Liver (tissue), 9 donors: ENCODE results near the gene RPS27A. TPM values are rescaled to one million over a fixed set of nuclear protein-coding genes. Genes with fewer than 3 reads are reported as not detected.

ENCODE experiments used
- DNase-seq: peaks from one replicate; pipeline ENCODE4 v3.0.0-alpha.2; 2017; ENCODE audit warnings: low spot score
- H3K27ac ChIP-seq, 2 donors: one replicate each; pipeline ENCODE4 v1.7.0; 2013; ENCODE audit warnings: inconsistent platforms in 2 of 2, low read length in 2 of 2, control low read depth in 1 of 2, low read depth in 1 of 2, mild to moderate bottlenecking in 1 of 2
- H3K27me3 ChIP-seq, 4 donors: one replicate each; pipeline versions ENCODE4 v1.6.1 to v1.7.0; 2013; ENCODE audit warnings: low read length in 3 of 4, inconsistent platforms in 1 of 4, mild to moderate bottlenecking in 1 of 4, moderate library complexity in 1 of 4; ENCODE audit not compliant: control insufficient read depth in 4 of 4, insufficient read depth in 4 of 4
- H3K36me3 ChIP-seq, 4 donors: one replicate each; pipeline versions ENCODE4 v1.6.1 to v1.7.0; 2013; ENCODE audit warnings: low read length in 3 of 4, mild to moderate bottlenecking in 3 of 4, low read depth in 1 of 4, moderate library complexity in 1 of 4; ENCODE audit not compliant: control insufficient read depth in 4 of 4, insufficient read depth in 3 of 4
- H3K4me1 ChIP-seq, 4 donors: one replicate each; pipeline versions ENCODE4 v1.6.1 to v1.7.0; 2013; ENCODE audit warnings: low read length in 3 of 4, mild to moderate bottlenecking in 3 of 4, moderate library complexity in 1 of 4; ENCODE audit not compliant: control insufficient read depth in 4 of 4, insufficient read depth in 4 of 4
- H3K4me3 ChIP-seq, 3 donors: one replicate each; pipeline versions ENCODE4 v1.6.1 to v1.7.0; 2013; ENCODE audit warnings: low read length in 3 of 3, control low read depth in 1 of 3, low read depth in 1 of 3, mild to moderate bottlenecking in 1 of 3
- H3K9ac ChIP-seq, 2 donors: one replicate each; pipeline ENCODE4 v1.7.0; 2013; ENCODE audit warnings: low read length in 2 of 2, mild to moderate bottlenecking in 2 of 2, moderate library complexity in 2 of 2, control low read depth in 1 of 2, low read depth in 1 of 2
- H3K9me3 ChIP-seq, 4 donors: one replicate each; pipeline versions ENCODE4 v1.6.1 to v1.7.0; 2013; ENCODE audit warnings: low read length in 3 of 4; ENCODE audit not compliant: control insufficient read depth in 4 of 4
- EGR1 ChIP-seq, 2 donors: IDR thresholded peaks; 2 replicates each; pipeline ENCODE4 v1.6.1; 2016 to 2018; ENCODE audit warnings: antibody characterized with exemption in 2 of 2, low read depth in 2 of 2
- FOXA1 ChIP-seq: IDR thresholded peaks from 2 replicates; pipeline ENCODE4 v1.6.1; 2016; ENCODE audit warnings: antibody characterized with exemption
- FOXA2 ChIP-seq: IDR thresholded peaks from 2 replicates; pipeline ENCODE4 v1.6.1; 2016; ENCODE audit warnings: antibody characterized with exemption
- JUND ChIP-seq, 2 donors: IDR thresholded peaks; 2 replicates each; pipeline ENCODE4 v1.6.1; 2016; ENCODE audit warnings: antibody characterized with exemption in 2 of 2
- NR2F2 ChIP-seq: IDR thresholded peaks from 2 replicates; pipeline ENCODE4 v1.6.1; 2016; ENCODE audit warnings: antibody characterized with exemption
- REST ChIP-seq: IDR thresholded peaks from 2 replicates; pipeline ENCODE4 v1.6.1; 2016; ENCODE audit warnings: antibody characterized with exemption, mild to moderate bottlenecking
- RXRA ChIP-seq, 2 donors: IDR thresholded peaks; 2 replicates each; pipeline ENCODE4 v1.6.1; 2017 to 2018; ENCODE audit warnings: antibody characterized with exemption in 2 of 2, mild to moderate bottlenecking in 1 of 2
- TAF1 ChIP-seq: conservative IDR thresholded peaks from 2 replicates; pipeline ENCODE4 v1.6.1; 2016; ENCODE audit warnings: antibody characterized with exemption, mild to moderate bottlenecking
- YY1 ChIP-seq: IDR thresholded peaks from 2 replicates; pipeline ENCODE4 v1.6.1; 2016; ENCODE audit warnings: antibody characterized with exemption, mild to moderate bottlenecking
- WGBS: extraction: QIAGEN DNeasy Blood & Tissue Kit; methylation state at CpG from one replicate; pipeline ENCODE4 v1.1.7; 2013; 5-methylcytosine and 5-hydroxymethylcytosine counted together
- polyA plus RNA-seq, 2 donors: library from polyadenylated mRNA; stranded (reverse) in 1 of 2; unstranded in 1 of 2; fragments of 200-250 nt in 1 of 2; fragments of >200 nt in 1 of 2; fragmentation: Nextera tagmentation in 1 of 2; extraction: Ambion mirVana in 1 of 2; gene quantifications; one replicate each; pipeline versions ENCODE4 v1.2.1 to v1.2.3, GENCODE V29; 2013 to 2015
- total RNA-seq, 2 donors: library from RNA; depleted of rRNA; stranded (reverse); fragments of >200 nt; gene quantifications; one replicate each; pipeline ENCODE4 v1.2.3, GENCODE V29; 2014
- donor health status: healthy.
- donor health status: healthy.
- donor health status: healthy.
- donor health status: healthy.
- donor health status: healthy.

RPS27A gene
- total and polyA plus RNA-seq, 4 donors = 225 to 655 (median 490) TPM

DNA sequence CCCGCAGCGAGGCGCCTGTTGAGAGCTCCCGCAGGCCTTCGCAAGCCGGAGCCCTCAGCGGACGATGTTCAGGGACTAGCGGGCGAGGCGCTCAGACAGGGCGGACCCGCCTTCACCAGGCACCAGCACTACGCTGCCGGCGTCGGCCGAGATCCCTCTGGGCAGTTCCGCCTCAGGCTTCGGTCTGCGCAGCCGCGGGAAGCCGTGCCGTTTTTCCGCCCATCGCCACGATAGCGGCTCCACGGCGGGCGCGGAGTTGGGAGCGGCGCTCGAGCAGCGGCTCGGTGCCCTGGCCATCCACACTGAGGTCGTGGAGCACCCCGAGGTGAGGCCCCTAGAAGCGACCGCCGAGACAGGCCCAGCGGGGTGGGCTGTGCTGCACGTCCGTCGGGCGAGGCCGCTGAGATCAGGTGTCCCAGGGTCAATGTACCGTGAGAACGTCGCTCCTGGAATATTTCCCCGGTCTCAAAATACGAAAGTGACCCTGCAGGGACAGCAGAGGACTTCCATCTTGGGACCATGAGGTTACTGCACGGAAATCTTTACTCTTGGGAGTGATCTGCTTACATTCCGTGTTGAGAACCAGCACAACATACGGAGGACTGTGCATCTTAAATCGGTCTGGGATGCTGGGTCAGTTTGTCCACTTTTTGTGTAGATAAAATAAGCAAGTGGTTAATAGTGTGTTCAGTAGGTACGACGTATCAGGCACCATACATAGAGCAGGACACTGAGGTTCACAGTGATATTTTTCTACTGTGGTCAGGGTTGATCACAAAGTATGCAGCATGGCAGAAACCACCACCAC lies 49.8 kb downstream of the RPS27A start (continued):
- TF ChIP-seq FOXA2 (no peak), FOXA1 (no peak), REST (peak; percentile 80), JUND (IDR thresholded peaks at IDR 0.05) (no peak), EGR1 (IDR thresholded peaks at IDR 0.05; ENCODE audit: low read depth in 2 of 2) (no peak), YY1 (peak; percentile 92), RXRA (IDR thresholded peaks at IDR 0.05) (peak; percentile 69), TAF1 (peak; percentile 86)

DNA sequence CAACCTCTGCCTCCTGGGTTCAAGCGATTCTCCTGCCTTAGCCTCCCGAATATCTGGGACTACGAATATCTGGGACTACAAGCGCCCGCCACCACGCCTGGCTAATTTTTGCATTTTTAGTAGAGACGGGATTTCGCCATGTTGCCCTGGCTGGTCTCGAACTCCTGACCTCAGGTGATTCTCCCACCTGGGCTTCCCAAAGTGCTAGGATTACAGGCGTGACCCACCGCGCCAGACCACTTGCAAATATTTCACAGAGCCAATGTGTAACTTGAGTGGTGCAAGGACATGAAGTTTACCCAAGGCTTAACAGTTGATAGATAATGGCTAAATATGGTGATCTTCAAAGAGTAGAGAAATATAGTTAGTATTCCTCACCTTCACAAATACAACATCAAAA lies 50.6 kb downstream of the RPS27A start:
- no peak for DNase-seq
- H3K36me3 ChIP-seq = no peaks in the 10 kb centered on the region
- 95% methylated on average over 12 of the region's 12 CpGs for WGBS
- H3K27me3 ChIP-seq = no peaks in the 10 kb centered on the region
- H3K4me1 ChIP-seq = peaks cover 3 to 11% (median 5%) of the 10 kb centered on the region in 4 donors
- TF ChIP-seq REST (no peak), NR2F2 (no peak)
- H3K4me3 ChIP-seq = peak overlapping the region in 1 of 3 donors; percentile 67
- H3K9ac ChIP-seq = no peak overlapping the region
- H3K27ac ChIP-seq = no peak overlapping the region
- no peaks in the 10 kb centered on the region for H3K9me3 ChIP-seq

Other genes with a start within 250 kb of the RPS27A start
- gene RTN4, start 182.2 kb upstream of the RPS27A start, total RNA-seq = 100 to 1,000 TPM in 1 of 2 donors, 10 to 100 TPM in 1; 73.5 to 213 TPM
- 100 to 1,000 TPM in 1 of 2 donors, 10 to 100 TPM in 1; 88.8 to 348 TPM for gene RTN4, start 182.2 kb upstream of the RPS27A start, polyA plus RNA-seq
- gene CLHC1, start 395 bp upstream of the RPS27A start, total RNA-seq = 1 to 10 TPM; 3.8 to 4.9 TPM
- 1 to 10 TPM in 1 of 2 donors, under 1 TPM in 1; 0.45 to 1.3 TPM for gene CLHC1, start 395 bp upstream of the RPS27A start, polyA plus RNA-seq
- 10 to 100 TPM; 15.4 to 29.7 TPM for gene MTIF2, start 36.5 kb downstream of the RPS27A start, total RNA-seq
- gene MTIF2, start 36.5 kb downstream of the RPS27A start, polyA plus RNA-seq = 10 to 100 TPM; 17.1 to 19.3 TPM
- 10 to 100 TPM; 20.3 to 31.0 TPM for gene CCDC88A, start 187.2 kb downstream of the RPS27A start, total RNA-seq
- gene CCDC88A, start 187.2 kb downstream of the RPS27A start, polyA plus RNA-seq = 10 to 100 TPM in 1 of 2 donors, 1 to 10 TPM in 1; 4.0 to 10.7 TPM